GM12865 (cell line): ENCODE data around the gene TAX1BP3.

Experiments used
- DNase-seq: peaks from one replicate; pipeline ENCODE4 v3.0.0; 2010; ENCODE audit warnings: low read depth
- H3K4me3 ChIP-seq: 2 replicates; pipeline ENCODE4 v1.5.1; 2011; ENCODE audit warnings: mild to moderate bottlenecking, low read depth, low read length, control low read depth
- TF ChIP-seq, protein P1 (sequence below): IDR thresholded peaks from 2 replicates; pipeline ENCODE4 v1.5.1; 2011; ENCODE audit warnings: low read length, control low read depth, low read depth, inconsistent platforms; ENCODE audit not compliant: insufficient read depth; ENCODE audit errors: missing control alignments

Gene TAX1BP3

GRCh38 chr17:3667366-3668278 lies 756 bp downstream of the TAX1BP3 start:
- TF ChIP-seq, protein P1, sequence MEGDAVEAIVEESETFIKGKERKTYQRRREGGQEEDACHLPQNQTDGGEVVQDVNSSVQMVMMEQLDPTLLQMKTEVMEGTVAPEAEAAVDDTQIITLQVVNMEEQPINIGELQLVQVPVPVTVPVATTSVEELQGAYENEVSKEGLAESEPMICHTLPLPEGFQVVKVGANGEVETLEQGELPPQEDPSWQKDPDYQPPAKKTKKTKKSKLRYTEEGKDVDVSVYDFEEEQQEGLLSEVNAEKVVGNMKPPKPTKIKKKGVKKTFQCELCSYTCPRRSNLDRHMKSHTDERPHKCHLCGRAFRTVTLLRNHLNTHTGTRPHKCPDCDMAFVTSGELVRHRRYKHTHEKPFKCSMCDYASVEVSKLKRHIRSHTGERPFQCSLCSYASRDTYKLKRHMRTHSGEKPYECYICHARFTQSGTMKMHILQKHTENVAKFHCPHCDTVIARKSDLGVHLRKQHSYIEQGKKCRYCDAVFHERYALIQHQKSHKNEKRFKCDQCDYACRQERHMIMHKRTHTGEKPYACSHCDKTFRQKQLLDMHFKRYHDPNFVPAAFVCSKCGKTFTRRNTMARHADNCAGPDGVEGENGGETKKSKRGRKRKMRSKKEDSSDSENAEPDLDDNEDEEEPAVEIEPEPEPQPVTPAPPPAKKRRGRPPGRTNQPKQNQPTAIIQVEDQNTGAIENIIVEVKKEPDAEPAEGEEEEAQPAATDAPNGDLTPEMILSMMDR, result no peak
- peak; percentile 21 for DNase-seq
- peak overlapping the region; percentile 91 for H3K4me3 ChIP-seq

GRCh38 chr17:3666516-3666915 lies 1.9 kb downstream of the TAX1BP3 start:
- DNase-seq, result no peak
- TF ChIP-seq, protein P1, result no peak
- H3K4me3 ChIP-seq, result no peak overlapping the region

DNA sequence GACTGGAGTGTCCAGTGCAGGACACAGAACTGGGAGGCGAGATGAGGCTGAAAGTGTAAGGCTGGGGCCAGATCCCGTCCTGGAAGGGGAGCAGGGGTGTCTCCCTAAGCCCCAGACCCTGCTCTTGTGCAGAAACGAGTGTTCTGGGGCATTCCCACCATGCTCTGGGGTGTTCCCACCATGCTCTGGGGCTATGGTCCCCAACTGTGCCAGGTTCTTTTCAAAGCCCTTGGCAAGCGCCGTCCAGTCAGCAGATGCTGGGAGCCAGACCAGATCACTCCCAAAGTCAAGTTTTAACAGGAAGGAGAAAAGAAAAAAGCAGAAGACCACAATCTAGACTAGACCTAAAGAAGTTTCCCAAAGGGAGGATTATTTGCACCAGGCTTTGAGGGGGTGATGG lies 2.5 kb downstream of the TAX1BP3 start:
- no peak overlapping the region for H3K4me3 ChIP-seq
- no peak for DNase-seq
- TF ChIP-seq, protein P1, result no peak

DNA sequence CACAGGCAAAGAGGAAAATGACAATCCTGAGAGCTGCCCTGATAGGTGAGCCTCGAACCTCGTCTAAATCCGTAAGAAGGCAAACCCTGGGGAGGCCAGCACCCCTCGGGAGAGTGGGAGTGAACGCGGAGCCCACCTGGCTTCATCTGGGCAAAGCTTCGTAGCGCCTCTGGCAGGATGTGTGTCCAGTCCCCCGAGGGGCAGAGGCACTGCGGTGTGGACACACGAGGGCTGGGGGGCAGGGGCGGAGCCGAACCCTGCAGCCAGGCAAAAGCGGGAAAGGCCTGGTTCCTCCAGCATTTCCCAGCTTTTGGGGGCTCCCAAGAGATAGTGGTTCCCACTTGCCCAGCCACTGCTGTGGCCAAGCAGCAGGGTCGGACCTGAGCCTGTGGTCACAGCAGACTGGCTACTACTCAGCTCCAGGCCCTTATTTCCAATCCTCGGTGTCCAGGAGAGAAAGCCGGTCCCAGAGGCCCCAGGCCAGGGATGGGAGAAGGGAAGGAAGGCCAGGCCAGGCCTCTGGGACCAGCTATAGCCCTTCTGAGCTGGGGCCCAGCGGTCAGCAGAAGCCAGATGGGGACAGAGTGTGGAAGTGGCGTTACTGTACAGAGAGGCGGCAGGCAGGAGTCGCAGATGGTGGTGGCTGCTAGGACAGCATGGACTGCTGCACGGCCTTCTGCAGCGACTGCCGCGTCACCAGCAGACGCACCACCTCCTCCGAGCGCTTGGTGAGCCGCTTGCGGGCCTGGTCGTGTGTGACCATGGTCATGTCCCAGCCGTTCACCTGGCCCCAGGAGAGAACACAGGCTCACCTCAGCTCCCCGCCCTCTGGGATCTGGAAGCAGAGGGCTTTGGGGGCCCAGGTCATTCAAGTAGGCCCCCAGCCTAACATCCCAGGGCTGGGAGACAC lies 5.0 kb downstream of the TAX1BP3 start:
- TF ChIP-seq, protein P1, result no peak
- H3K4me3 ChIP-seq, result no peak overlapping the region
- DNase-seq, result no peak

DNA sequence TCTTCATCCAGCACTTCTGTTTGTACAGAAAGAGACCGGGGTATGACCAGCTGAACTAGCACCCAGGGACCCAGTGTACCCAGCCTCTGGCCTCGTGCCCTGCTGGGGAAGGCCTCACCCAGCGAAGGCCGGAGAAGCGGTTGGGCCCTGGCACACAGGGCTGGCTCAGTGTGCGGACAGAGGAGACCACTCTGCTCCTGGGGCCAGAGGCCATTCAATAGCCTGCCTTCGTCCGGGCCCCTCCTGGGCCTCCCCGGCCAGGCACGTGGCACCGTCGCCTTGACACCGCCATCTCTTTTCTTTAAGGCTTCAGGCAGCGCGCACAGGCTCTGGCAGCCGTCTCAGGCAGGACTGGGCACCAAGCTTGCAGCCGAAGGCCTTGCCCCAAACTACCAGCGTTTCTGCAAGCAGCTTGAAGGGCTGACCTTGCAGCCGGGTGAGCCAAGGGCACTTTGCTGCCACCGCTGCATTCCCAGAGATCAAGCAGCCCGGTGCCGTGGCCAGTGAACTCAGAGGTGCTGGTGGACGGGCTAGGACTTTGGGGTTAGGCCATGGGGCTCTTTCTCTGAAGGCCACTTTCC lies 8.0 kb downstream of the TAX1BP3 start:
- TF ChIP-seq, protein P1, result no peak
- no peak for DNase-seq
- no peak overlapping the region for H3K4me3 ChIP-seq

DNA sequence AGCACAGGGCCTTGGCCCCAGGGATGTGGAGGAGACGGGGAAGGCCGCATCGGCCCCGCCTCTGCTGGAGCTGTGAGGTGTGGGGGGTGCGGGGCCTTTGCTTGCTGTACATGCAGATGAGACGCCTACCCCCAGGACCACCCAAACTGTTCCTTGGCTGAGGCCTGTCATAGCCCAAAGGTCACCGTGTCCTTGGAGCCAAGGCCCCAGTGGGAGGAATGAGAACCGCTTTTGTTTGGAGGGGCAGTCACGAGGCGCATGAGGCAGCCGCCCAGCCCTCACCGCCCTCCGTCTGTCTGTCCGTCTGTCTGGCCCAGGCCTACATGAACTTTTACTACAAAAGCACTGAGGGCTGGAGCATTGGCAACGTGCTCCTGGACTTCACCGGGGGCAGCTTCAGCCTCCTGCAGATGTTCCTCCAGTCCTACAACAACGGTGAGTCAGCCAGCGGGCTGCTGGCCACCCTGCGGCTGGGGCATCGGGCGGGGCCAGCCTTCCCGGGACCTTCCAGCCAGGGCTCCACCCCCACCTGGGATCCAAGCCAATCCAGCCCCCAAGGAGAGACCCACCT lies 8.8 kb downstream of the TAX1BP3 start:
- H3K4me3 ChIP-seq, result no peak overlapping the region
- TF ChIP-seq, protein P1, result no peak
- no peak for DNase-seq
